Ramos (cell line): Measurements from ENCODE around the gene MARCHF9.

Experiments used
- in situ Hi-C: fragments of 300-500 bp; cut with MboI; formaldehyde crosslinking; loops from one replicate; pipeline ENCODE4 v1.14.3; 2022; ENCODE audit warnings: low sequenced_read_pairs; ENCODE audit not compliant: unreplicated experiment

Gene MARCHF9

DNA sequence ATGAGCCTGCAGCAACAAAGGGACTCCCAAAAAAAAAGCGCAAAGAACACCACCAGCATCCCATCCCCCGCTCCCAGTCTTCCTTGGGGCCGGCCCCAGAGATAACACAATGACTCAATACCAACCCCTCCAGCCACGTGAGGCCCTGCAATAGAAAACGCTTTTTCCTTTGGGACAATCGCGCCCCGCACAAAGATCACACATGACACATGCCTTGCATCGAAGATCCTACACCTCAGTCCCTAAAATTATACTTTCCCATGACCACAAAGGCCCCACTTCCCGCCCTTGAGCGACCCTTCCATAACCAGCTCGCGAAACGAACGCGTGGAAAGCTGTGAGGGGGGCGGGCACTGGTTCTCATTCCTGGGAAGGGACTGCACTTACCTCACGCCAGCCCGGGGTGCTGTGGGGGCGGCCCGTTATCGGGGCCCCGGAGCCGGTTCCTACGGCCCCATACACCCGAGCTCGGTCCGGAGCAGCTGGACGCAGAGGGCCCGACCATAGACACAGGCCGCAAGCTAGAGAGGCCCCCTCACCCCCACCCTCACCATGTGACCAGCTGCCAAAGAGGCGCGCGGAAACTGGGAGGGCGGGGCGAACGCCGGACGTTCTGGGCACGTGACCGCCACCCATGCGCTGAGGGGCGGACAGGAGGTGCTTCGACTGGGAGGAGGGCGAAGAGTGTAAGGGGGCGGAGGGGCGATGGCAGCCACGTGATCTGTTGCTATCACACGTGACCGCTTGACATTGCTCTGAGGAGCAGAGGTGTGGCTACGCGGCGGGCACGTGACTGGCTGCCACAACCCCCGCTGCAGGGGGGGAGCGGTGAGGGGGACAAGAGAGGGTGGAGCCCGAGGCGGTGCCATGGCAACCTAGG is 2.9 kb upstream of the MARCHF9 start, which contains the start of gene CDK4:
CDK4 (minus strand) TSS at position 523 of the 880 bp plus-strand sequence. CDS start 593 bp downstream, outside the sequence.
- in situ Hi-C loops = loop anchor here (25.0 kb wide), 1 partner anchor 515 kb away; the partner anchor contains the start of gene SHMT2

DNA sequence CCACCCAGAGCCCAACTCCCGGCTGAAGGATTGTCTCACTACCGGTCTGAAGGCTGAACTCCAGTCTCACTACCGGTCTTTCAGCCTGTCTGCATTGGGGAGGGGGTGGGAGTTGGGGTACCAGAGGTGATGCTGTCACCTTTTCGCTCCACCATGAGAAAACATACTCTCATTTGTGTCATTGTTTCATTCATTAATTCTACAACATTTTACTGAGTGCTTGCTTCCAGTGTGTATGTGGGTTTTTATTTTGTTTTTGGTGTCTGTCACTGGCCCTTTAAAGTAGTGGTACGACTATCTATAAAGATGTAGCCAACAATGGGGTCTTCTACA is 2.3 kb upstream of the MARCHF9 start:
- in situ Hi-C loops = loop anchor here (25.0 kb wide), 1 partner anchor 515 kb away; the partner anchor contains the start of gene SHMT2

DNA sequence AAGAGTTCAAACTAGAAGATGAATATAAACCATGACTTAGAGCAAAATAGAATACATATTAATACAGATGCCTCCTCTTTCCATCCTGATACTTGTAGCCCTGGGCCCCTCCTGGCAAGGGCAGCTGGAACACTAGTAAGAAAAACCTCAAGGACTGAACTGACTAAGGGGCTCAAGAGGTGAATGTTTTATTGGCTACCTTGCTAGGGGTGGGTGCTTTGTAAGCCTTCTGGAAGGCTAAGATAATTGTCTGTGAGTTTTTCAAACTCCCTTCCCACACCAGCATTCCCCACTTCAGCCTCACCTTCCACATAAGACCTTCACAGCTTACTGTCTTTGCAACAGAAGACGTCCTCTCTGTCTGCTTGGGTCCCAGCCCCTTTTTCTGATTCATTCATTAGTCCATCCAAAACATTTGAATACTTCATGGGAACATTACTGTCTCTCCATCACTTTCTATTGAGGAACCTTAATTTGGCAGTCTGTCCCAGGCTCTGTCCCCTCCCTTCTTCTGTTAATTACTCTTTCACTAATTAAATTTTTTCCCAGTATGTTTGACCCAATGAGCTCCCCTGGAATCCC is 1.1 kb upstream of the MARCHF9 start:
- in situ Hi-C loops = loop anchor here (25.0 kb wide), 1 partner anchor 517 kb away; the partner anchor contains the start of gene SHMT2

DNA sequence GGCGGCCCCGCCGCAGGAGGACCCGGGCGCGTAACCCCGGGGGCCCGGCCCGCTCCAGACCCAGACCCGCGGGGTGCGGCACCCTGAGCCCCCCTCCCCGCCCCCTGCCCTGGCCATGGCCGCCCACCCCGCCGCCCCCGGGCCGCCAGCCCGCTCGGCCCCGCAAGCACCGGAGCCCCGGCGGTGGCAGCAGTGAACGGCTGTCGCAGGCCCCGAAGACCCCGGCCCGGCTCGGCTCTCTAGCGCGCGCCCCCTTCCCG is 221 bp downstream of the MARCHF9 start:
- in situ Hi-C loops = loop anchor here (25.0 kb wide), 1 partner anchor 518 kb away; the partner anchor contains the start of gene SHMT2

DNA sequence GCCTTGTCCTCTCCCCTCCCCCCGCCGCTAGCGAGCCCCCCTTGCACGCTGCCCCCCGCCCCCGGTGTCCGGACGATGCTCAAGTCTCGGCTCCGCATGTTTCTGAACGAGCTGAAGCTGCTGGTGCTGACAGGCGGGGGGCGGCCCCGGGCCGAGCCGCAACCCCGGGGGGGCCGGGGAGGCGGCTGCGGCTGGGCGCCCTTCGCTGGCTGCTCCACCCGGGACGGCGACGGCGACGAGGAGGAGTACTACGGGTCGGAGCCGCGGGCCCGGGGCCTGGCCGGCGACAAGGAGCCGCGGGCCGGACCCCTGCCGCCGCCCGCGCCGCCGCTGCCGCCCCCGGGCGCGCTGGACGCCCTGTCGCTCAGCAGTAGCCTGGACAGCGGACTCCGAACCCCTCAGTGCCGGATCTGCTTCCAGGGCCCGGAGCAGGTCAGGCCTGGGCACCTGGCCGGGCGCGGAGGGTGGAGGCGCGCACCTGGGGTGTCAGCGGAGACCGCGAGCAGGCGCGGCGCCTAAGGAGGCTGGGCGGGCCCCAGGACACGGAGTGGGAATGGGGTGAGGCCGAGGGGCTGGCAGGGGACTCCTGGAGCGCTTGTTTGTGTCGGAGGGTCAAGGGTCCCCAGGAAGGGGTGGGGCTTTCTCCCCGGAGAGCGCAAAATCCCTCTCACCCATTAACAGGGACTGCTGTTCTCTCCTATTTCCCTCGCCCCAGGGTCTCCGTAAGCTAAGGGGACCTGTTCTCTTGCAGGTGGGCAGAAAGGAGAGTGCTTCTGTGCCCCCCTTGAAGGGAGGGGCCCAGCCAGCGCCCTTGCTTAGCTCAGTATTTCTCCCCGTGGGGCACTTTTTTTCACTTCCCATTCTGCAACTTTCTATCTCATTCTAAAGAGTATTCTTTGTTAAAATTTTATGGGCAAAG is 810 bp downstream of the MARCHF9 start:
- in situ Hi-C loops = loop anchor here (25.0 kb wide), 1 partner anchor 518 kb away; the partner anchor contains the start of gene SHMT2

DNA sequence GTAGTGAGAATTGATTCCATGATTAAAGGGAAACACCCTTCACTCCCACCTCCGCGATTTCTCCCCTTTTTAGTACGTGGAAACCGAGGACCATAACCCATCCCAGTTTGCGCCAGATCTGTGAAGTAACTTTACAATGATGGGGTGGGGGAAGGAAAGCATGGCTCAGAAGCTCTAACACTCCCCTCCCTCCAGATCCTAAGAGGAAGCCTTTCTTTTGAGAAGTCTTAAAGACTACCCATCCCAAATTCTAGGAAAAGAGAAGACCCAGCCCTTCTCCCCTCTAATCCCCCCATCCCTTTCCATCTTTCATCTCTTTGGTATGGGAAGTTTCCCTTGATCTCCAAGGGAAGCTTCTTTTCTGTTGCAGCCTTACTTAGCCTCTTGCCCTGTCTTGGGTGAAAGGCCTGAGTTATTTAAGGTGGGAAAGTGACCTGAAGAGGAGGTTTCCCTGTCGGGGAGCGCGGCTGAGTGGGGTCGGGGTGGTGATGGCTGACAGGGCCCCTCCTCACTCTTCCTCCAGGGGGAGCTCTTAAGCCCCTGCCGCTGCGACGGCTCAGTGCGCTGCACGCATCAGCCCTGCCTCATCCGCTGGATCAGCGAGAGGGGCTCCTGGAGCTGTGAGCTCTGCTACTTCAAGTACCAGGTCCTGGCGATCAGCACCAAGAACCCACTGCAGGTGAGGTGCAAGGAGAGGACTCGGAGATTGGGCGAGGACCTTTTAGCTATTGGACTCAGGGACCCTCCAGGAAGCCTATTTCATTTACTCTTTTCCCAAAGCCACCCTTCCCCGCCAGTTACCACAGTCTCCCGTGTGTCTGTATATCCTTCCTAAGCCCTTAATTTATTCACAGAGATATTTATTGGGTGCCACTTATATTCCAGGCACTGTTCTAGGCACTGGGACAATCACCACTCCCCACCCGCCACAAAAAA is 1.8 kb downstream of the MARCHF9 start:
- in situ Hi-C loops = loop anchor here (25.0 kb wide), 1 partner anchor 519 kb away; the partner anchor contains the start of gene SHMT2

DNA sequence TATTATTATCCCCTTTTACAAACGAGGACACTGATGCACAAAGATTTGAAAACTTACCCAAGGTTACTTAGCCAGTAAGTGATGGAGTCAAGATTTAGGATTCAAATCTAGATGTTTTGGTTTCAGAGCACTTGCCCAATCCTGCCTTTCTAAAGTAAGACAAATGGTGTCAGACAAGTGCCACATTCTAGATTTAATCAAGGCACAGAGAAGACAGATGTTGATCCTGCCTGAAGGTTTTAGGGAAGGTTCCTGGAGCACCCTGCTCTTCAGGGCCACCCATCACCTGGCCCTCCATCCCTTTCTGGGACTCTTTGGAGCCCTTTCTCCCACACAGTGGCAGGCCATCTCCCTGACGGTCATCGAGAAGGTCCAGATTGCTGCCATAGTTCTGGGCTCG is 2.9 kb downstream of the MARCHF9 start:
- in situ Hi-C loops = loop anchor here (25.0 kb wide), 1 partner anchor 520 kb away; the partner anchor contains the start of gene SHMT2

DNA sequence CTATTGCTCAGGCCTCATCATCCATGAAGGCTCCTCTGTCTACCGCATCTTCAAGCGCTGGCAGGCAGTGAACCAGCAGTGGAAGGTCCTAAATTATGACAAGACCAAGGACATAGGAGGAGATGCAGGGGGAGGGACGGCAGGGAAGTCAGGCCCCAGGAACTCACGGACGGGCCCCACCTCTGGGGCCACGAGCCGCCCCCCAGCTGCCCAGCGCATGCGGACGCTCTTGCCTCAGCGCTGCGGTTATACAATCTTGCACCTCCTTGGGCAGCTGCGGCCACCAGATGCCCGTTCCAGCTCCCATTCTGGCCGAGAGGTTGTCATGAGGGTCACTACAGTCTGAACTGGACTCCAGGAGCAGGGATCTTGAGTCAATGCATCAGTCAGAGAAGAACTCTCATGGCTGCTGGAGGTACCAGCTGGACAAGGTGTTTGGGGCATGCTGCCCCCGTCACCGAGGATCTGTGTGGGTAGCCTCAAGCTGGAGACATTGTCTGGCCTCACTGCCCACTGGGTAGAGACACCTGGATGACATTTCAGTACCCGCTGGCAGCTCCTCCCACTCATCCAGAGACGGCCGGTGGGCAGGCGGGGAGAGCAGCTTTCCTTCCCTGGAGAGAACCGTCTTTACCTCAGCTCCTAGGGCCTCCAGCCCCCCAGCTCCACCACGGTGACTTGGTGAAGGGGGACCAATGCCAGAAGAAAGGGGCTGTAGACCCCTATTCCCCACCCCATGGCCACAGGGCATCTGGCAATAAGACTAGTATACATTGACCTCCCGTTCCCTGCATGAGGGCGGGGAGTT is 3.9 kb downstream of the MARCHF9 start:
- in situ Hi-C loops = loop anchor here (25.0 kb wide), 1 partner anchor 521 kb away; the partner anchor contains the start of gene SHMT2

DNA sequence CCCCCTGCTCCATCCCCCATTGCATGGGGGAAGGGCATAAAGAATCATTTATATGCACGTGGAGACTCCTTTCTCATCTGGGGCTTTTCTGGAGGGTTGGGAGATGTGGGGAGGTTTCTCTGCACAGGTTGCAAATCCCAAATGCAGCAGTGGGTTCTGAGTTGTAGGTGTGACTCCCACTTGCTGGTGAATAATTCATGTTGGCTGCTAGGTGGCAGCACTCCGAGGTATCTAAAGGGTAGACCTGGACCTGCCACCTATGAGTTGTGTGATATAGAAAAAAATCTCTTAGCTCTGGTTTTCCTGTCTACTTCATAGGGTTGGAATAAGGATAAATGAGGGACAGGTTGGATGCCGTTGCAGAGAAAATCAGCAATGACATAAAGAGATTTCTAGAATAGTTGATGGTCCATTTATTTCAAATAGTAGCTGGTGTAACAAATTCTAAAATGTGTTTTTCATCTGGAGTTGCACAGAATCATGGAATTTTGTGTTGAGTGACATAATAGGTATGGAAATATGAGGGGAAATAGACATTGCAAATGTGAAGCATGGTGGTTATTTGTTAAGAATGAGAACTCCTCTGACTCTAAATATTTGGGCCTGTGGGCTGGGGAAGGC is 4.6 kb downstream of the MARCHF9 start:
- in situ Hi-C loops = loop anchor here (25.0 kb wide), 1 partner anchor 522 kb away; the partner anchor contains the start of gene SHMT2

DNA sequence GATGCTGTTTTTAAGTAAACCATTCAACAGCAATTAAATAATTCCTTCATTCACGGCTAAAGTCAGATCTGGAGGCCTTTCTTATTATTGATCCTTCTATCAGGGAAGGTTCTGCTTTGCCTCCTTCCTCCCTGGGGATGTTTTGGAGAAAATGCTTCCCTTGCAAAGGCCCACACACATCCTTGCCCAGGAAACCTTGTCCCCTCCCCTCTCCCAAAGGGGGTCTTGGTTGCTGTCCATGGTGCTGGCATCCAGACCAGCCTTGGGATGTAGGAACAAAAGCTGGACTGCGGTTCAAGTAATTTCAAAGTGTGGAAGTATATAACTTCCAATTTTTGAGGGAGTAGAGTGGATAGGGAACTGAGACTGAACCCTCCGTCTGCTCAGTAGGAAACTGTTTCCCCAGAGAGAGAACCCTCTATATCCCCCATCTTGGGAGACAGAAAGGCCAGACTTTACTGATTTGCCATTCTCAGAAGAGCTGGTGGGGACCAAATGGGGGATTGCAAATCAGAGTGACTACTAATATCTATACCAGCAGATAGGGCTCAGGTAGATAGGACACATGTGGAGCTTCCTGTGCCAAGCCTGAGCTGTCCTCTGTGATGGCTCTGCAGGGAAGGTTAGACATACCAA is 5.6 kb downstream of the MARCHF9 start:
- in situ Hi-C loops = loop anchor here (25.0 kb wide), 1 partner anchor 523 kb away; the partner anchor contains the start of gene SHMT2

DNA sequence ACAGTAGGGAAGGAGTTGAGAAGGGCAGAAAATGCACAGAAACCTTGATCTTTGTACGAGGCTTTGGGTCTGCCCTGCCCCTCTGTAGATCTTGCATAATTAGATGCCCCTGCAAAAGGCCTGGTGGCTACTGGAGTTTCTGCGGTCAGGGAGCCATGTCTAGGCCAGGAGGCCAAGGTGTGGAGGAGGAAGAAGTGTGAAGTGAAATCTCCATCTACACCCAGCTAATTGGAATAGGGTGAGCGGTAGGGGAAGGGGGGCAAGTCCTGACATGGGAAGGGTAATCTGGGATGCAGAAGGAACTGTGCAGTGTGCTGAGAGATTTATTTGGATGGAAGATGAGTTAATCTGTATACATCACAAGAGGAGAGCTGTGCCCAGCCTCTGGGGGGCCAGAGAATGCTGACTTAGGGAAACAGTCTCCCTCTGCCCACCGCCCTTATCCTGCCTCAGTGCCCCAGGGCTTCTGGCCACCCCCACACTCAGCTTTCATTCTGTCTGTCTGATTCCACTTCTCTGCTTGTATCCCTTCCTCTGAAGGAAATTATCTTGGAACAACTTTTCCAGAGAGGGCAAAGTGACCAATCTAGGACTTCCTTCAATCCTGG is 6.6 kb downstream of the MARCHF9 start:
- in situ Hi-C loops = loop anchor here (25.0 kb wide), 1 partner anchor 524 kb away; the partner anchor contains the start of gene SHMT2

DNA sequence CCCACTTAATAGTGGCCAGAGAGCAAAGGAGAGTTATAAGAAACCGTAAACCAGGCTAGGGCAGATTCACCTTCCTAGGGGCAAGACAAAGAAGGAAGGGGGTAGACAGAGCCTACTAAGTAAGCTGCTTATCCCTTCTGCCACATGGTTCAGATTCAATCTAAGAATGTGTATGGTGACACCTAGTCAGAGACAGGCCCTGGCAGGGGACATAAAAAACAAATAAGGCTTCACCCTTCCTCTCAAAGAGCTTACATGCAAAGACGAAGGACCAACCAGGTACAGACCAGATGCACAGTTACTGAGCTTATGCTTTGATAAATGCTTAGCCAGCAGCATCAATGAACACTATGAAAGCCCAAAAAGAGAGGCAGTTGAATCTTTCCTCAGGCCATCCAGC is 7.6 kb downstream of the MARCHF9 start:
- in situ Hi-C loops = loop anchor here (25.0 kb wide), 1 partner anchor 525 kb away; the partner anchor contains the start of gene SHMT2

DNA sequence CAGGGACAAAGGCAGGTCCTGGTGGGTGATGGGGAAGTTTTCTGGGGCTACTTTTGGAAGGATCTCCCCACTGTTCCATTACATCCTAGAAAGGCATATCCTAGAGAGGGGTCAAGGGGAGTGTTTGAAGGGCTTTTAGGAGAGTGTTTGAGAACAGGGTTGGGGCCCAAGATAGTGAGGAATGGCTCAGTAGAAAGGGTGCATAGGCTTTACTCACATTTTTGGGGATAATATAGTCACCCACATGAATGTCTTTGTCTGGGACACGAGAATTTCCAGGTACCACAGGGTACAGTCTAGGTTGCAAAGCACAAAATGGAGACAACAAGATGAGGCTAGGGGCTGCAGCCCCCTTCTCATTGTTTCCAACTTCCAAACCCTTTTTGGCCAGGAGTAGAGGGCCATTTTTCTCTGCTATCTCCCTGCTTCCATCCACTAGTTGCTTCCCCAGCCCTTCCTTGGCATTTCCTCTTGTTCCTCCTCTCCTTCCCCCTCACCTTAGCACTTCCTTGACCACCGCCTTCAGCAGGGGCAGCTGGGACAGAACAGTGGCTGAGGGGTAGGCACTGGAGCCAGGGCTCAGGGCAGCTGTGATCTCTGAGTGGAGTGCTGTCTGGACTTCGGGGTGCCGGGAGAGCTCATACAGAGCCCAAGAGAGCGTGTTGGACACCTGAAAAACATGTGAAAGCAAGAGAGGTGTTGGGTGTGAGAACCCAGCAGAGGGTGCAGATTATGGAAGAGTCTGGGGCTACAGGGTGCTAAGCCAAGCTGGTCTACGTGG is 9.2 kb downstream of the MARCHF9 start:
- in situ Hi-C loops = loop anchor here (25.0 kb wide), 1 partner anchor 527 kb away; the partner anchor contains the start of gene SHMT2

DNA sequence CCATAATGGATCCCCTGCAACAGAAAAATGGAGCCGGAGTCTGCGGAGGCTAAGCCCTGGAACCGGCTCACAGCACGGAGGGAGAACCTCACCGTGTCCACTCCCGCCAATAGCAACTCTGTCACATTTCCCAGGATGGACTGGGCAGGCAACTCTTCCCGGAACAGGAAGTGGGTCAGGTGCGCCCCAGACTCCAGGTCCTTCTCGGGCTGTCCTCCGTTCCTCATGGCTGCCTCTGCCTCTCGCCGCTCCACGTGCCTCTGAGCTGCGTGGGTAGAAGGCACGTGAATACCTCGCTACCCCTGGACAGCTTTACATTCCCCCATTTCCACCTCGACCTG is 9.7 kb downstream of the MARCHF9 start:
- in situ Hi-C loops = loop anchor here (25.0 kb wide), 1 partner anchor 527 kb away; the partner anchor contains the start of gene SHMT2

DNA sequence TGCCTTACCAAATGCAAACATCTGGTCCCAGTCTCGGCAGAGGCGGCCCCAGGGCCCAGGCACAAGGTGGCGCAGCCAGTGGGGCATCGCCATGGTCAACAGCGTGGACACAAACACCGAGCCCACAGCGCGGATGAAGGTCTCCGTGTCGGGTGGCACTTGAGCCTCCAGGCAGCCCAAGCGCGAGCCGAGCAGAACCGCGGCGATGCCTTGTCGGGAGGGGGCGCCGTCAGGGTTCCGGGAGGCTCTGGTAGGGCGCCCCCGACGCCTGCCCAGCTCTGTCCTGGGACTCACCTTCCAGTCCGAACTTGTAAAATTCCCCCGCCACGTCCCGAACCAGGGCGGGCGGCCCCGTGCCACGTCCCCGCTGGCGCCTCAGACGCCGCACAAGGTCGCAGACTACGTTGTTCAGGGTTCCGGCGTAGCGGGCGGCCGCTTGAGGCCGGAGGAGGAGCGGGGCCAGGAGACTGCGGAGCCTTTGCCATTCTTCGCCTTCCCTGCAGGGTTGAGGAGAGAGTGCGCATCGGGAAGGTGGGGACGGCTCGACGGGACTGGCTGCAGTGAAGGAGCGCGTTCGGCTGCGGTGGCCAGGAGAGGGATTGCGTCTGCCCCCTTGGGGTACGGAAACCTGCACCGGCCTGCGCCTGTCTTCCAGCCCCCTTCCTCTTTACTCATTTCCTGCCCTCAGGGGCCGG is 10.2 kb downstream of the MARCHF9 start:
- in situ Hi-C loops = loop anchor here (25.0 kb wide), 1 partner anchor 528 kb away; the partner anchor contains the start of gene SHMT2
